ENCODE data around the gene VARS1. TPM values are rescaled to one million over a fixed set of nuclear protein-coding genes. Genes with fewer than 3 reads are reported as not detected.

Gene VARS1
- total RNA-seq, 2 experiments from 2014 or later, result 150 to 153 TPM

GRCh38 chr6:31771992-31772358 lies 23.6 kb downstream of the VARS1 start:
- Mint-ChIP-seq H3K9me3 (no peaks in the 10 kb centered on the region), H3K36me3 (ENCODE audit: low read depth) (no peaks in the 10 kb centered on the region), H3K4me3 (no peak overlapping the region), H3K4me1 (ENCODE audit: low read depth) (peaks cover 40% of the 10 kb centered on the region), H3K27ac (peak overlapping the region; percentile 78), H3K27me3 (no peaks in the 10 kb centered on the region)
- TF ChIP-seq, protein P1, sequence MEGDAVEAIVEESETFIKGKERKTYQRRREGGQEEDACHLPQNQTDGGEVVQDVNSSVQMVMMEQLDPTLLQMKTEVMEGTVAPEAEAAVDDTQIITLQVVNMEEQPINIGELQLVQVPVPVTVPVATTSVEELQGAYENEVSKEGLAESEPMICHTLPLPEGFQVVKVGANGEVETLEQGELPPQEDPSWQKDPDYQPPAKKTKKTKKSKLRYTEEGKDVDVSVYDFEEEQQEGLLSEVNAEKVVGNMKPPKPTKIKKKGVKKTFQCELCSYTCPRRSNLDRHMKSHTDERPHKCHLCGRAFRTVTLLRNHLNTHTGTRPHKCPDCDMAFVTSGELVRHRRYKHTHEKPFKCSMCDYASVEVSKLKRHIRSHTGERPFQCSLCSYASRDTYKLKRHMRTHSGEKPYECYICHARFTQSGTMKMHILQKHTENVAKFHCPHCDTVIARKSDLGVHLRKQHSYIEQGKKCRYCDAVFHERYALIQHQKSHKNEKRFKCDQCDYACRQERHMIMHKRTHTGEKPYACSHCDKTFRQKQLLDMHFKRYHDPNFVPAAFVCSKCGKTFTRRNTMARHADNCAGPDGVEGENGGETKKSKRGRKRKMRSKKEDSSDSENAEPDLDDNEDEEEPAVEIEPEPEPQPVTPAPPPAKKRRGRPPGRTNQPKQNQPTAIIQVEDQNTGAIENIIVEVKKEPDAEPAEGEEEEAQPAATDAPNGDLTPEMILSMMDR (IDR thresholded peaks at IDR 0.05), result no peak
- peak; percentile 73 for DNase-seq
- intact Hi-C loops (cut with micrococcal nuclease), result no loop called here
- ChIA-PET POLR2A (interaction anchor here (0.9 kb wide), 1 partner anchor 64 kb away, joined by 6 read pairs; no protein-coding TSS in a partner anchor), CTCF (interaction anchor here (1.2 to 4.5 kb wide), 6 partner anchors 19 to 47 kb away, joined by 3 to 35 read pairs (median 4); partner anchors contain the start of genes DDAH2 and MSH5)
- peak; percentile 15 for ATAC-seq

- DNase-seq (no peak), ATAC-seq (no peak)
- ChIA-PET POLR2A (interaction anchor here (0.6 to 1.8 kb wide), 5 partner anchors 25 to 1182 kb away, joined by 3 to 6 read pairs (median 3); partner anchors contain the start of genes DXO and VARS1), CTCF (interaction anchor here (1.2 to 4.5 kb wide), 12 partner anchors 8 to 173 kb away, joined by 3 to 59 read pairs (median 14); partner anchors contain the start of genes CLIC1, DDAH2, HSPA1A and HSPA1L)
- Mint-ChIP-seq H3K4me1 (ENCODE audit: low read depth) (peaks cover 32% of the 10 kb centered on the region), H3K27ac (no peak overlapping the region), H3K4me3 (no peak overlapping the region), H3K27me3 (no peaks in the 10 kb centered on the region), H3K9me3 (no peaks in the 10 kb centered on the region), H3K36me3 (ENCODE audit: low read depth) (no peaks in the 10 kb centered on the region)
- TF ChIP-seq, protein P1 (IDR thresholded peaks at IDR 0.05), result no peak
- intact Hi-C loops (cut with micrococcal nuclease), result no loop called here
Measured at GRCh38 chr6:31770860-31771259, 24.7 kb downstream of the VARS1 start.

DNA sequence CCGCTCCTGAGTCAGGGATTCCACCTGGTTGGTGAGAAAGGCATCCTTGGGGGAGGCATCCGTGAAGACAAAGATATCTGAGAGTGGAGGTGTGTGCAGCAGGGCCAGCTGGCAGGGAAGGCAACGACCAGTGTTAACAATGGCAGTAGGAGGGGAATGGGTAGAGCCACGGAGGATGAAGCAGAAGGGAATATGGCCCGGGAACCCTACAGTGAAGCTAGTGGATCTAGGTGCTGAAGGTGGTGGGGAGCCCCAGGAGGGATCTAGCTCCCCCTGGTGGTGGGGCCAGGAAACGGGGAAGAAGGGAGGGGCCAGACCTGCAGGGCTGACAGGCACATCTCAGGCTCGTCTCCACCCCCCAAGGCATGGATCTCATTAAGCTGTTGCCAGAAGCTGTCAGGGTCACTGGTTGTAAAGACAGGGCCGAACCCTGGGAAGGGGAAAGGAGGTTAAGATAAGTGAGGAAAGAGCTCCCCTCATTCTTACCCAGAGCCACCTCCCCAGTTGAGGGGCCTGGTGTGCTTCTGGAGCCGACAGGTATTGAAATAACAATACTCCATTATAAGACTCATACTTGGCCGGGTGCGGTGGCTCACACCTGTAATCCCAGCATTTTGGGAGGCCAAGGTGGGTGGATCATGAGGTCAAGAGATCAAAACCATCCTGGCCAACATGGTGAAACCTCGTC lies 25.7 kb downstream of the VARS1 start:
- Mint-ChIP-seq H3K4me3 (no peak overlapping the region), H3K4me1 (ENCODE audit: low read depth) (peaks cover 26% of the 10 kb centered on the region), H3K27me3 (no peaks in the 10 kb centered on the region), H3K9me3 (no peaks in the 10 kb centered on the region), H3K27ac (no peak overlapping the region), H3K36me3 (ENCODE audit: low read depth) (no peaks in the 10 kb centered on the region)
- ChIA-PET CTCF (interaction anchor here (0.6 to 4.5 kb wide), 33 partner anchors 8 to 196 kb away, joined by 3 to 59 read pairs (median 5); partner anchors contain the start of genes CLIC1, DDAH2, HSPA1A and HSPA1B), POLR2A (interaction anchor here (0.7 to 1.9 kb wide), 6 partner anchors 11 to 202 kb away, joined by 3 to 7 read pairs (median 3); partner anchors contain the start of genes DXO and VARS1)
- TF ChIP-seq, protein P1 (IDR thresholded peaks at IDR 0.05), result peak; percentile 84
- intact Hi-C loops (cut with micrococcal nuclease), result no loop called here
- DNase-seq (peak; percentile 90), ATAC-seq (peak; percentile 87)

DNA sequence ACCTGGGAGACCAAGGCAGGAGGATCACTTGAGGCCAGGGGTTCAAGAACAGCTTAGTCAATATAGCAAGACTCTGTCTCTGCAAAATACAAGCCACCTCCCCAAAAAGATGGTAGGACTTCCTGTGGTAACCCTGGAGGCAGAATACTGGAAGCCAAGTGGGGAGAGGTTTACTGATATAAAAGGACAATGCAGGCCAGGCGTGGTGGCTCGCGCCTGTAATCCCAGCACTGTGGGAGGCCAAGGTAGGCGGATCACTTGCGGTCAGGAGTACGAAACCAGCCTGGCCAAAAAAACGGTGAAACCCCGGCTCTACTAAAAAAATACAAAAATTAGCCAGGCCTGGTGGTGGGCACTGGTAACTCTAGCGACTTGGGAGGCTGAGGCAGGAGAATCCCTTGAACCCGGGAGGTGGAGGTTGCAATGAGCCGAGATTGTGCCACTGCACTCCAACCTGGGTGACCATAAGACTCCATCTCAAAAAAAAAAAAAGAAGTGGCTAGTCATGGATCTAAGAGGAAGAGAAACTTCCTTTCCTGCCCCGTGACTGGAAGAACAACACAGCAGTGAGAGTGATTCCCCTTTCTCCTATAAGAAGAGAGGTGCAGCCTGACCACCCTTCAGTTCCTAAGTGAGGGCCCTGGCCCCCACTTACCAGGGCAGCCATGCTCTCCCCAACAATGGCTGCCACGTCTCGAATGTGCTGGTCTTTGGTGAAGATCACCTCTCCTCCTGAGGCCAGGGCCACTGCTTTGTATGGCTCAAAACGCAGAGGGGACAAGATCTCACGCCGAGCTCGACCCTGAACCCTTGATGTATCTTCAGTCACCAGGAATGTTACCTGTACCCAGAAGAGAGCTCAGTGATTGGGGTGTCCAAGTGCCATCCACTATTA lies 26.9 kb downstream of the VARS1 start:
- Mint-ChIP-seq H3K9me3 (no peaks in the 10 kb centered on the region), H3K27ac (no peak overlapping the region), H3K27me3 (no peaks in the 10 kb centered on the region), H3K36me3 (ENCODE audit: low read depth) (peaks cover 2% of the 10 kb centered on the region), H3K4me1 (ENCODE audit: low read depth) (peaks cover 21% of the 10 kb centered on the region), H3K4me3 (no peak overlapping the region)
- ATAC-seq, result no peak
- ChIA-PET CTCF (interaction anchor here (0.6 to 4.5 kb wide), 18 partner anchors 10 to 197 kb away, joined by 3 to 59 read pairs (median 8); partner anchors contain the start of genes CLIC1, DDAH2, LSM2 and MSH5), POLR2A (interaction anchor here (1.9 kb wide), 1 partner anchor 10 kb away, joined by 7 read pairs; no protein-coding TSS in a partner anchor)
- DNase-seq, result no peak
- intact Hi-C loops (cut with micrococcal nuclease), result no loop called here
- TF ChIP-seq, protein P1 (IDR thresholded peaks at IDR 0.05), result no peak
